Stimulated activated CD8-positive, alpha-beta memory T cell treated with anti-CD3 and anti-CD28 coated beads, Interleukin-12 subunit alpha, Interleukin-12 subunit beta, amount 100 ng/mL, for 4 hours (primary cell): ENCODE measurements around the gene CLIP3.

ENCODE experiments used
- DNase-seq: peaks from one replicate; pipeline ENCODE4 v3.0.0-alpha.2; 2020; ENCODE audit warnings: low read depth

CLIP3 gene

DNA sequence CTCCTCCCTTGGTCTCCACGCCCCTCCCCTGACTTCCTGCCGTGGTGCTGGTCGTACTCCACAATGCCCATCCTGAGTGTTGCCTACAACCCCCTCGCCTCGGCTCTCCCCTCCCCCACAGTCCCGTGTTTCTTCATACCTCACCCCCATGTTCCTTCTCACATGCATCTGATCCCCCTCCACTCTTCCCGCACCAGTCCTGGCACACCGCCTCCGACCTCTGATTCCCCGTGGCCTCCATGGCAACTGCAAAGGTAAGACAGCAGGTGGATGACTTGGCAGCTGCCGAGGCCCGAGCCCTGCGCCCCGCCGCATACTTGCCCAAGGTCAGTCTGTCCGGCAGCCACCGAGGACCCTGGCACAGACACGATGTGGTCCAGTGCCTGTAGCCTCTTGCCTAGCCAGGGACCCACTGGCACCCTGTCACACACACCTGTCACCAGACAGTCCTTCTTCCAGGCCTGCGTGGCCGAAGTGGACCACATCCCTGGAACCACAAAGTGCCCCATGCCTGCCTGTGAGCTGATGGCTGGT lies 53.8 kb downstream of the CLIP3 start:
- no peak for DNase-seq

- DNase-seq: no peak
Measured at GRCh38 chr19:35978271-35978670, 54.4 kb downstream of the CLIP3 start.

- no peak for DNase-seq
Measured at GRCh38 chr19:35977446-35978222, 55.0 kb downstream of the CLIP3 start.

- DNase-seq: no peak
Measured at GRCh38 chr19:35975608-35976214, 57.0 kb downstream of the CLIP3 start.

GRCh38 chr19:35973487-35973886 lies 59.2 kb downstream of the CLIP3 start:
- DNase-seq: no peak

DNA sequence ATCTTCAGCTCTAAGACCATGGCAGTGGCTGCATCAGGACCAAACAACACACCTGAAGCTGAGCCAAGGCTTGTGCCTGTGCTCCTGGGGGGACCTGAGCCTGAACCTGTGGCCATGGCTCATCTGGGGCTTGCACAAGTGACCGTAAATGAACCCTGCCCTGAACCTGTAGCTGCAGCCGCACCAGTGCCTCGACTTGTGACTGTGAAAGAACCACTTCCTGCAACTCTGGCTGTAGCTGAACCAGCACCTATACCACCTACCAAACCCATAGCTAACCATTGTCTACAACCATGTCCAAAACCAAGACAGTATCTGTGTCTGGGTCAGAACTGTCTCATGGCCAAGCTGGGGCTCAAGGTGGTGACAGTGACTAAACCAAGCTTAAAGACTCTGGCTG lies 65.9 kb downstream of the CLIP3 start:
- no peak for DNase-seq
